Measurements from ENCODE around the gene GID4. TPM values are rescaled to one million over a fixed set of nuclear protein-coding genes. Genes with fewer than 3 reads are reported as not detected.
A peak's percentile ranks its signal among the peaks of the same experiment; 100 is the strongest.

GID4 gene
- total RNA-seq, 2 donors from 2014 or later: 6.4 to 7.2 TPM

GRCh38 chr17:18108401-18109312, 69.4 kb downstream of the GID4 start, which contains the start of gene MYO15A:
Gene MYO15A (plus strand): TSS chr17:18108756. CDS start chr17:18118801, 10,045 bp downstream.
- no peak within 1 kb of the TSS for H3K27ac Mint-ChIP-seq
- no peaks in the 10 kb centered on the region for H3K27me3 Mint-ChIP-seq
- H3K9me3 Mint-ChIP-seq: no peaks in the 10 kb centered on the region
- no peak for ATAC-seq (replicated peaks)
- H3K36me3 Mint-ChIP-seq (ENCODE audit: low read depth): peaks cover 12% of the 10 kb centered on the region
- H3K4me1 Mint-ChIP-seq: no peaks in the 10 kb centered on the region
- no peak within 1 kb of the TSS for H3K4me3 Mint-ChIP-seq

GRCh38 chr17:18109935-18110485, 70.8 kb downstream of the GID4 start:
- Mint-ChIP-seq H3K4me3 (no peak overlapping the region), H3K27me3 (no peaks in the 10 kb centered on the region), H3K9me3 (no peaks in the 10 kb centered on the region), H3K4me1 (no peaks in the 10 kb centered on the region), H3K27ac (no peak overlapping the region), H3K36me3 (ENCODE audit: low read depth) (peaks cover 12% of the 10 kb centered on the region)
- no peak for ATAC-seq (replicated peaks)

GRCh38 chr17:18110636-18111145, 71.5 kb downstream of the GID4 start:
- no peaks in the 10 kb centered on the region for H3K27me3 Mint-ChIP-seq
- H3K4me1 Mint-ChIP-seq: peaks cover 2% of the 10 kb centered on the region
- H3K27ac Mint-ChIP-seq: no peak overlapping the region
- no peaks in the 10 kb centered on the region for H3K9me3 Mint-ChIP-seq
- peaks cover 12% of the 10 kb centered on the region for H3K36me3 Mint-ChIP-seq (ENCODE audit: low read depth)
- ATAC-seq (replicated peaks): no peak
- no peak overlapping the region for H3K4me3 Mint-ChIP-seq

- no peaks in the 10 kb centered on the region for H3K27me3 Mint-ChIP-seq
- no peak for ATAC-seq (replicated peaks)
- H3K27ac Mint-ChIP-seq: no peak overlapping the region
- no peaks in the 10 kb centered on the region for H3K9me3 Mint-ChIP-seq
- no peak overlapping the region for H3K4me3 Mint-ChIP-seq
- H3K4me1 Mint-ChIP-seq: peaks cover 4% of the 10 kb centered on the region
- peaks cover 8% of the 10 kb centered on the region for H3K36me3 Mint-ChIP-seq (ENCODE audit: low read depth)
Observed at GRCh38 chr17:18111330-18111971, 72.2 kb downstream of the GID4 start.

- Mint-ChIP-seq H3K27me3 (no peaks in the 10 kb centered on the region), H3K27ac (peak overlapping the region; percentile 45), H3K4me1 (peaks cover 4% of the 10 kb centered on the region), H3K9me3 (no peaks in the 10 kb centered on the region), H3K4me3 (no peak overlapping the region), H3K36me3 (ENCODE audit: low read depth) (no peaks in the 10 kb centered on the region)
- no peak for ATAC-seq (replicated peaks)
Observed at GRCh38 chr17:18115517-18115916, 76.3 kb downstream of the GID4 start.

- Mint-ChIP-seq H3K27me3 (no peaks in the 10 kb centered on the region), H3K36me3 (ENCODE audit: low read depth) (no peaks in the 10 kb centered on the region), H3K27ac (peak overlapping the region; percentile 45), H3K9me3 (no peaks in the 10 kb centered on the region), H3K4me3 (no peak overlapping the region), H3K4me1 (peaks cover 4% of the 10 kb centered on the region)
- no peak for ATAC-seq (replicated peaks)
Observed at GRCh38 chr17:18116078-18116477, 76.9 kb downstream of the GID4 start.

GRCh38 chr17:18117533-18117932, 78.3 kb downstream of the GID4 start:
- Mint-ChIP-seq H3K27me3 (no peaks in the 10 kb centered on the region), H3K4me1 (peaks cover 4% of the 10 kb centered on the region), H3K9me3 (no peaks in the 10 kb centered on the region), H3K36me3 (ENCODE audit: low read depth) (no peaks in the 10 kb centered on the region), H3K27ac (no peak overlapping the region), H3K4me3 (no peak overlapping the region)
- ATAC-seq (replicated peaks): no peak

Other genes starting within 250 kb of the GID4 start
- 10 to 100 TPM; 65.5 to 74.1 TPM for gene SREBF1, start 202.4 kb upstream of the GID4 start, total RNA-seq
- gene TOM1L2, start 67.0 kb upstream of the GID4 start, total RNA-seq: 10 to 100 TPM; 20.4 to 24.8 TPM
- under 1 TPM in 1 of 2 donors, not detected in 1; 0.58 TPM for gene DRC3, start 66.5 kb upstream of the GID4 start, total RNA-seq
- gene ATPAF2, start 240 bp upstream of the GID4 start, total RNA-seq: 10 to 100 TPM; 30.8 to 33.5 TPM
- gene DRG2, start 48.5 kb downstream of the GID4 start, total RNA-seq: 10 to 100 TPM; 33.8 to 64.7 TPM
- 1 to 10 TPM; 1.0 to 6.0 TPM for gene MYO15A, start 69.3 kb downstream of the GID4 start, total RNA-seq
- 100 to 1,000 TPM; 161 to 255 TPM for gene ALKBH5, start 144.4 kb downstream of the GID4 start, total RNA-seq
- 10 to 100 TPM; 19.5 to 22.3 TPM for gene LLGL1, start 186.2 kb downstream of the GID4 start, total RNA-seq
- 100 to 1,000 TPM; 247 to 307 TPM for gene FLII, start 219.3 kb downstream of the GID4 start, total RNA-seq
- gene MIEF2, start 221.3 kb downstream of the GID4 start, total RNA-seq: 10 to 100 TPM in 1 of 2 donors, 1 to 10 TPM in 1; 5.0 to 15.2 TPM

All from activated T-helper 17 cell treated with anti-CD3 and anti-CD28 coated beads, Interleukin-2, amount 50 U/mL, for 72 hours (primary cell).